IPS DF 6.9 (cell line): ENCODE data around the gene UGCG.
"Not testable (repeated sequence)": the region's sequence is repeated elsewhere in the genome, so short reads cannot be mapped to it uniquely, and the experiment has no call there.

ENCODE experiments used
- DNase-seq: peaks from one replicate; pipeline ENCODE4 v3.0.0-alpha.2; 2013; ENCODE audit warnings: low read depth, low spot score
- H3K27ac ChIP-seq: one replicate; pipeline ENCODE4 v1.5.1; 2013; ENCODE audit warnings: low read length, control low read depth
- H3K27me3 ChIP-seq: 2 replicates; pipeline ENCODE4 v1.6.1; 2013; ENCODE audit warnings: mild to moderate bottlenecking, low read length; ENCODE audit not compliant: control insufficient read depth, insufficient read depth
- H3K36me3 ChIP-seq: 2 replicates; pipeline ENCODE4 v1.6.1; 2013; ENCODE audit warnings: low read length; ENCODE audit not compliant: control insufficient read depth, insufficient read depth
- H3K4me1 ChIP-seq: 2 replicates; pipeline ENCODE4 v1.6.1; 2013; ENCODE audit warnings: low read length; ENCODE audit not compliant: control insufficient read depth, insufficient read depth
- H3K4me3 ChIP-seq: 2 replicates; pipeline ENCODE4 v1.5.1; 2013; ENCODE audit warnings: mild to moderate bottlenecking, low read length
- H3K9me3 ChIP-seq: 2 replicates; pipeline ENCODE4 v1.6.1; 2013; ENCODE audit warnings: low read length, inconsistent platforms; ENCODE audit not compliant: control insufficient read depth, insufficient read depth
- WGBS: extraction: QIAGEN DNeasy Blood & Tissue Kit; methylation state at CpG from one replicate; pipeline ENCODE4 v1.1.7; 2013; ENCODE audit warnings: mixed read lengths, missing lambda C conversion rate; ENCODE audit not compliant: insufficient read length, insufficient coverage; 5-methylcytosine and 5-hydroxymethylcytosine counted together

Gene UGCG

GRCh38 chr9:111949919-111950318 lies 53.3 kb downstream of the UGCG start:
- DNase-seq: no peak
- no peaks in the 10 kb centered on the region for H3K27me3 ChIP-seq
- no peak overlapping the region for H3K27ac ChIP-seq
- no peak overlapping the region for H3K4me3 ChIP-seq
- no peaks in the 10 kb centered on the region for H3K4me1 ChIP-seq
- H3K9me3 ChIP-seq: no peaks in the 10 kb centered on the region
- WGBS: no CpG with 5 or more reads among the region's 3 CpGs
- H3K36me3 ChIP-seq: no peaks in the 10 kb centered on the region

DNA sequence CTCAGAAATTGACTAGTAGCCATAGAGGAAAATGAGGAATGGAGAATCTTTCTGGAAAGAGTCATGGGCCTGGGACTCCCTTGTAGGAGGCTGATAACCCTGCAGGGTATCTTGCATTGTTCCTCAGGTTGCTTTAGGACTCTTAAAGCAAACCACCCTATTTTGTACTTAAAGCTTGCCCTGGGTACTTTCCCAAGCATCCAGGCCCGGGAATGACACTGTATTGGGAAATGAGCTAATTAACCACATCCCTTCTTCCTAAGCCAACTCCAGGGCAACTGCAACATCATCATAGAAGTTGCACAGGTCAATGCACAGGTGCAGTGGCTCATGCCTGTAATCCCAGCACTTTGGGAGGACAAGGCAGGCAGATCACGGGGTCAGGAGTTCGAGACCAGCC lies 55.9 kb downstream of the UGCG start:
- Histone ChIP-seq H3K27ac (no peak overlapping the region), H3K4me3 (no peak overlapping the region), H3K4me1 (no peaks in the 10 kb centered on the region), H3K27me3 (no peaks in the 10 kb centered on the region), H3K9me3 (no peaks in the 10 kb centered on the region), H3K36me3 (no peaks in the 10 kb centered on the region)
- no peak for DNase-seq
- WGBS: no CpG with 5 or more reads among the region's 3 CpGs

GRCh38 chr9:111953444-111953843 lies 56.8 kb downstream of the UGCG start:
- no peaks in the 10 kb centered on the region for H3K4me1 ChIP-seq
- WGBS: no CpG with 5 or more reads among the region's 3 CpGs
- no peak overlapping the region for H3K4me3 ChIP-seq
- no peak overlapping the region for H3K27ac ChIP-seq
- H3K27me3 ChIP-seq: no peaks in the 10 kb centered on the region
- H3K9me3 ChIP-seq: no peaks in the 10 kb centered on the region
- no peaks in the 10 kb centered on the region for H3K36me3 ChIP-seq
- no peak for DNase-seq

GRCh38 chr9:111955048-111955447 lies 58.4 kb downstream of the UGCG start:
- no CpG with 5 or more reads among the region's 6 CpGs for WGBS
- H3K4me1 ChIP-seq: no peaks in the 10 kb centered on the region
- no peak for DNase-seq
- no peak overlapping the region for H3K27ac ChIP-seq
- H3K36me3 ChIP-seq: no peaks in the 10 kb centered on the region
- no peaks in the 10 kb centered on the region for H3K9me3 ChIP-seq
- no peaks in the 10 kb centered on the region for H3K27me3 ChIP-seq
- H3K4me3 ChIP-seq: no peak overlapping the region

DNA sequence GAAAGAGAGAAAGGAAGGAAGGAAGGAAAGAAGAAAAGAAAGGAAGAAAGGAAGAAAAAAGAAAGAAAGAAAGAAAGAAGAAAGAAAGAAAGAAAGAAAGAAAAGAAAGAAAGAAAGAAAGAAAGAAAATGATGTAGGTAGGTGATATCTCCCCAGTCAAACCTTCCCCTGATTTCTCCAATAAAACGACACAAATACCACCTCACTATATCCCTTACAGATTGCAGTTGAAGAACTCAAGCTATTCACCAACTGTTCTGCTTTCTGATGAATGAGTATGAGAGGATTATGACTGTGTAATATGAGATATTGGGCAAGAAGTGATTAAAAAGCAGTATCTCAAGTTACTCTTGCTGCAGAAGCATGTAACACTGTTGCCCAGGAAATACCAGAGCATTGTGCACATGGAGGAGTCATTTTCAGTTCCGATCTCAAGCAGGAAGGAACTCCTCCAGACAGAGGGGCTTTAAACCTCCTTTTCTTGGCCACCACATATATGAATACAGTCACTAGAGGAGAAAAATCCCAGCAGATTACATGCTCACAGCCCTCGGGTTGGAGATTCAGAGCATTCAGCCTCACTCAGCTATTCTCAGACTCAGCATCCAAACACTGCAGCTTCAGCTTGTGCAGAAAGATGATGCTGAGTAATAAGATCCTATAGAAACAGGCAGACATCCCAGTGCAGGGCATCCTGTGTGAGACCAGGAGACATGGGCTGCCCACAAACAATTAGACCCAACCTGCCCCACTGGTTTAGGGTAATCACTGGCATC lies 61.4 kb downstream of the UGCG start:
- no peak for DNase-seq
- H3K9me3 ChIP-seq: no peaks in the 10 kb centered on the region
- no peaks in the 10 kb centered on the region for H3K36me3 ChIP-seq
- H3K27me3 ChIP-seq: no peaks in the 10 kb centered on the region
- no CpG with 5 or more reads among the region's 3 CpGs for WGBS
- no peaks in the 10 kb centered on the region for H3K4me1 ChIP-seq
- no peak overlapping the region for H3K4me3 ChIP-seq
- no peak overlapping the region for H3K27ac ChIP-seq

DNA sequence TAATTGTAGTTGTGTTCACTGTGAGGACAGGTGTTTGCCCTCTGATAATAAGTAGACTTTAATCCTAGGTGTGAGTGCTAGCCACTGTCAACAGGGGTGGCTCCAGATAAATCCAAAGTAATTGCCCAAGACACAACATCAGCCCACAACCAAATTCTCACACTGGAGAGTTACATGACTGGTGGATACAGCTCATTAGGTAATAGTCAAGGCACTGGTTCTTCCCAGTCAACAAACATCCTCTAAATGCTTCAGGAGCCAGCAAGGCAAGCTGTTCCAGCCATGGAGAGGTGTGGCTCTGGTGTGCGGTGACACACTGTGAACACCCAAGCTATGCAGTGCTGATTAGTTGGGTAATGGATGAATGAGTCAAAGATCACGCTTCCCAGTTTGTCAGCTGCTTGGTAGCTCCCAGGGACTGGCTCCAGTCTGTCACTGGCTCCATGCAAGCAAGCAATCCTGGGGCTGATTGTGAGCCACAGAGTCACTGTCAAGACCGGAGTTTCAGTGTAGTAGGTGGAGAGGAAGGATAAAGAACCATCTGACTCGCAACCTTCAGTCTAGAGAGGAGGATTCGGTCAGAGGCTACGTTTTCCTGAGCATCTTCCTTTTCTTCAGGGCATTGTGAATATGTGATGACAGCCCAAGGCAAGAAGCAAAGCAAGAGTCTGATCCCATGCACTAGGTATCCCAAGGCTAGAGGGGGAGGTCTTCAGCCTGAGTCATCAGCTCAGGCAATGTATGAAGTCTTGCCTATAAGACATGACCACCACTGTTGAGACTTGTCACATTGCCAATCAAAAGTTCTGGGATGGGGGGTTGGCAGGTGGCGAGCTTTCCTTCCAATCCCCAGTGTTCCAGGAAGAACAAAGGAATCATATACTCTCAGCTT lies 63.1 kb downstream of the UGCG start:
- Histone ChIP-seq H3K4me1 (no peaks in the 10 kb centered on the region), H3K36me3 (no peaks in the 10 kb centered on the region), H3K9me3 (no peaks in the 10 kb centered on the region), H3K27me3 (no peaks in the 10 kb centered on the region), H3K4me3 (no peak overlapping the region), H3K27ac (no peak overlapping the region)
- no CpG with 5 or more reads among the region's 7 CpGs for WGBS
- DNase-seq: no peak

GRCh38 chr9:111960485-111960884 lies 63.9 kb downstream of the UGCG start:
- WGBS: no CpG with 5 or more reads among the region's 4 CpGs
- H3K4me1 ChIP-seq, H3K9me3 ChIP-seq, H3K36me3 ChIP-seq, H3K4me3 ChIP-seq, DNase-seq, H3K27ac ChIP-seq, H3K27me3 ChIP-seq: not testable (repeated sequence)

- Histone ChIP-seq H3K9me3 (no peaks in the 10 kb centered on the region), H3K4me3 (no peak overlapping the region), H3K27ac (no peak overlapping the region), H3K36me3 (no peaks in the 10 kb centered on the region), H3K4me1 (no peaks in the 10 kb centered on the region), H3K27me3 (no peaks in the 10 kb centered on the region)
- no peak for DNase-seq
- WGBS: no CpG with 5 or more reads among the region's 2 CpGs
Measured at GRCh38 chr9:111961009-111961408, 64.4 kb downstream of the UGCG start.

GRCh38 chr9:111961575-111961974 lies 65.0 kb downstream of the UGCG start:
- no peak for DNase-seq
- Histone ChIP-seq H3K27ac (no peak overlapping the region), H3K4me1 (no peaks in the 10 kb centered on the region), H3K27me3 (no peaks in the 10 kb centered on the region), H3K36me3 (no peaks in the 10 kb centered on the region), H3K4me3 (no peak overlapping the region), H3K9me3 (no peaks in the 10 kb centered on the region)
- no CpG with 5 or more reads among the region's 5 CpGs for WGBS

DNA sequence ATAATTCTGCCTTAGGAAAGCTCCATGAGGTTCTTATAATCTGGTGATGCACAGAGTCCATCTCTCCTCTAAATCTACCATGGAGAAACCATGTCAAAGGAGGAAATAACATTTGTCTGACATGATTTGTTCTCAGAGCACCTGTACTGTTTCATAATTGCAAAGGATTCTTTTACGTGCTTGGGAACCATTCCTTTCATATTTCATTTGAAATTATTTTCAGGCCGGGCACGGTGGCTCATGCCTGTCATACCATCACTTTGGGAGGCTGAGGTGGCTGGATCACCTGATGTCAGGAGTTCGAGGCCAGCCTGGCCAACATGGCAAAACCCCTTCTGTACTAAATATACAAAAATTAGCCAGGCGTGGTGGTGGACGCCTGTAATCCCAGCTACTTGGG lies 65.4 kb downstream of the UGCG start:
- no peak overlapping the region for H3K27ac ChIP-seq
- DNase-seq: no peak
- no peak overlapping the region for H3K4me3 ChIP-seq
- H3K27me3 ChIP-seq: no peaks in the 10 kb centered on the region
- WGBS: no CpG with 5 or more reads among the region's 6 CpGs
- no peaks in the 10 kb centered on the region for H3K9me3 ChIP-seq
- no peaks in the 10 kb centered on the region for H3K4me1 ChIP-seq
- H3K36me3 ChIP-seq: no peaks in the 10 kb centered on the region
